Brain microvascular endothelial cell (primary cell): ENCODE measurements around the gene ZNF639.
A peak's percentile ranks its signal among the peaks of the same experiment; 100 is the strongest.

Source experiments
- DNase-seq: peaks from one replicate; pipeline ENCODE4 v3.0.0-alpha.2; 2020
- H3K27ac ChIP-seq: fragments of 250-450 bp; sonication (Bioruptor Pico); 2 replicates; pipeline ENCODE4 v1.5.1; 2020; ENCODE audit warnings: mild to moderate bottlenecking, moderate library complexity
- H3K27me3 ChIP-seq: fragments of 250-450 bp; sonication (Bioruptor Pico); replicated peaks from 2 replicates; pipeline ENCODE4 v1.5.1; 2020; ENCODE audit warnings: mild to moderate bottlenecking
- H3K36me3 ChIP-seq: fragments of 250-450 bp; sonication (Bioruptor Pico); replicated peaks from 2 replicates; pipeline ENCODE4 v1.5.1; 2020; ENCODE audit warnings: mild to moderate bottlenecking
- H3K4me3 ChIP-seq: 2 replicates; pipeline ENCODE4 v1.5.1; 2011; ENCODE audit warnings: low read depth, mild to moderate bottlenecking, control low read depth, low read length, moderate library complexity
- CTCF ChIP-seq: IDR thresholded peaks from 2 replicates; pipeline ENCODE4 v1.5.1; 2011; ENCODE audit warnings: low read depth, mild to moderate bottlenecking, moderate library complexity, low read length, control low read depth, inconsistent platforms; ENCODE audit errors: missing control alignments
- in situ Hi-C: cut with HindIII; loops from 2 replicates; pipeline ENCODE4 v1.10.0; 2017; ENCODE audit warnings: low sequenced_read_pairs, low pct_ligation_motif_present

The ZNF639 gene

GRCh38 chr3:179279837-179280236 lies 43.0 kb upstream of the ZNF639 start:
- H3K36me3 ChIP-seq: no peaks in the 10 kb centered on the region
- peak; percentile 29 for DNase-seq
- H3K4me3 ChIP-seq: no peak overlapping the region
- no peaks in the 10 kb centered on the region for H3K27me3 ChIP-seq
- in situ Hi-C loops: no loop called here
- H3K27ac ChIP-seq: no peak overlapping the region
- TF ChIP-seq CTCF: no peak

- H3K27me3 ChIP-seq: no peaks in the 10 kb centered on the region
- no peak for DNase-seq
- H3K36me3 ChIP-seq: no peaks in the 10 kb centered on the region
- no peak overlapping the region for H3K27ac ChIP-seq
- H3K4me3 ChIP-seq: no peak overlapping the region
- in situ Hi-C loops: no loop called here
- no peak for TF ChIP-seq CTCF
These were observed 41.0 kb upstream of the ZNF639 start for GRCh38 chr3:179281825-179282224.

- Histone ChIP-seq H3K36me3 (no peaks in the 10 kb centered on the region), H3K4me3 (no peak overlapping the region), H3K27ac (no peak overlapping the region), H3K27me3 (no peaks in the 10 kb centered on the region)
- no peak for TF ChIP-seq CTCF
- in situ Hi-C loops: no loop called here
- DNase-seq: no peak
These were observed 36.5 kb upstream of the ZNF639 start for GRCh38 chr3:179286331-179286730.

- Histone ChIP-seq H3K4me3 (no peak overlapping the region), H3K27ac (no peak overlapping the region), H3K36me3 (no peaks in the 10 kb centered on the region), H3K27me3 (no peaks in the 10 kb centered on the region)
- no peak for DNase-seq
- in situ Hi-C loops: no loop called here
- no peak for TF ChIP-seq CTCF
These were observed 34.0 kb upstream of the ZNF639 start for GRCh38 chr3:179288845-179289244.

GRCh38 chr3:179289295-179289694 lies 33.5 kb upstream of the ZNF639 start:
- no peaks in the 10 kb centered on the region for H3K27me3 ChIP-seq
- TF ChIP-seq CTCF: no peak
- no peak for DNase-seq
- in situ Hi-C loops: no loop called here
- H3K27ac ChIP-seq: no peak overlapping the region
- no peak overlapping the region for H3K4me3 ChIP-seq
- H3K36me3 ChIP-seq: no peaks in the 10 kb centered on the region

GRCh38 chr3:179292450-179292849 lies 30.4 kb upstream of the ZNF639 start:
- no peak overlapping the region for H3K27ac ChIP-seq
- H3K4me3 ChIP-seq: no peak overlapping the region
- DNase-seq: no peak
- no peaks in the 10 kb centered on the region for H3K36me3 ChIP-seq
- in situ Hi-C loops: no loop called here
- H3K27me3 ChIP-seq: no peaks in the 10 kb centered on the region
- TF ChIP-seq CTCF: no peak
